ENCODE data around the gene KCNMB4. TPM values are rescaled to one million over a fixed set of nuclear protein-coding genes. Genes with fewer than 3 reads are reported as not detected.

The KCNMB4 gene
- total and polyA plus RNA-seq, 9 donors = 8.2 to 30.3 (median 13.6) TPM

GRCh38 chr12:70427611-70428010, 61.5 kb downstream of the KCNMB4 start:
- no peaks in the 10 kb centered on the region for H3K9me3 ChIP-seq (replicated peaks; ENCODE audit: control insufficient read depth, low read depth, low read length)
- H3K4me3 ChIP-seq (ENCODE audit: low read length) = no peak overlapping the region
- H3K36me3 ChIP-seq (ENCODE audit: control insufficient read depth, insufficient read depth, low read length) = no peaks in the 10 kb centered on the region
- no CpG with 5 or more reads among the region's 3 CpGs for WGBS (ENCODE audit: insufficient coverage)
- H3K4me1 ChIP-seq (ENCODE audit: control insufficient read depth, insufficient read depth, low read length) = no peaks in the 10 kb centered on the region
- DNase-seq = peak; percentile 10
- no peak overlapping the region for H3K27ac ChIP-seq (ENCODE audit: low read length)
- no peaks in the 10 kb centered on the region for H3K27me3 ChIP-seq (ENCODE audit: control insufficient read depth, insufficient read depth, low read length)

DNA sequence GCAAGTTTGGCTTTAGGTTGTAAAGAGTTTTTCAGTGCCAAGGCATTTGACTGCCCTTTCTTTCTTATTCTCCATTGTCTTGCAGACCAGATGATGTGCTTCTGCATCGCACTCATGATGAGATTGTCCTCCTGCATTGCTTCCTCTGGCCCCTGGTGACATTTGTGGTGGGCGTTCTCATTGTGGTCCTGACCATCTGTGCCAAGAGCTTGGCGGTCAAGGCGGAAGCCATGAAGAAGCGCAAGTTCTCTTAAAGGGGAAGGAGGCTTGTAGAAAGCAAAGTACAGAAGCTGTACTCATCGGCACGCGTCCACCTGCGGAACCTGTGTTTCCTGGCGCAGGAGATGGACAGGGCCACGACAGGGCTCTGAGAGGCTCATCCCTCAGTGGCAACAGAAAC, 64.3 kb downstream of the KCNMB4 start:
- H3K36me3 ChIP-seq (ENCODE audit: control insufficient read depth, insufficient read depth, low read length) = no peaks in the 10 kb centered on the region
- DNase-seq = no peak
- no peak overlapping the region for H3K27ac ChIP-seq (ENCODE audit: low read length)
- peaks cover 3% of the 10 kb centered on the region for H3K9me3 ChIP-seq (replicated peaks; ENCODE audit: control insufficient read depth, low read depth, low read length)
- WGBS (ENCODE audit: insufficient coverage) = 89% methylated on average over 11 of the region's 11 CpGs
- H3K4me1 ChIP-seq (ENCODE audit: control insufficient read depth, insufficient read depth, low read length) = no peaks in the 10 kb centered on the region
- no peak overlapping the region for H3K4me3 ChIP-seq (ENCODE audit: low read length)
- H3K27me3 ChIP-seq (ENCODE audit: control insufficient read depth, insufficient read depth, low read length) = no peaks in the 10 kb centered on the region

- no peaks in the 10 kb centered on the region for H3K36me3 ChIP-seq (ENCODE audit: control insufficient read depth, insufficient read depth, low read length)
- no peaks in the 10 kb centered on the region for H3K4me1 ChIP-seq (ENCODE audit: control insufficient read depth, insufficient read depth, low read length)
- H3K27me3 ChIP-seq (ENCODE audit: control insufficient read depth, insufficient read depth, low read length) = no peaks in the 10 kb centered on the region
- peaks cover 4% of the 10 kb centered on the region for H3K9me3 ChIP-seq (replicated peaks; ENCODE audit: control insufficient read depth, low read depth, low read length)
- DNase-seq = no peak
- no peak overlapping the region for H3K4me3 ChIP-seq (ENCODE audit: low read length)
- H3K27ac ChIP-seq (ENCODE audit: low read length) = no peak overlapping the region
Observed at GRCh38 chr12:70436836-70437235, 70.7 kb downstream of the KCNMB4 start.

GRCh38 chr12:70443062-70443673, 77.1 kb downstream of the KCNMB4 start:
- Histone ChIP-seq H3K4me3 (ENCODE audit: low read length) (no peak overlapping the region), H3K27me3 (ENCODE audit: control insufficient read depth, insufficient read depth, low read length) (no peaks in the 10 kb centered on the region), H3K27ac (ENCODE audit: low read length) (no peak overlapping the region), H3K4me1 (ENCODE audit: control insufficient read depth, insufficient read depth, low read length) (no peaks in the 10 kb centered on the region), H3K36me3 (ENCODE audit: control insufficient read depth, insufficient read depth, low read length) (no peaks in the 10 kb centered on the region), H3K9me3 (replicated peaks; ENCODE audit: control insufficient read depth, low read depth, low read length) (no peaks in the 10 kb centered on the region)
- WGBS (ENCODE audit: insufficient coverage) = 0% methylated on average over 1 of the region's 1 CpG
- DNase-seq = peak; percentile 66

GRCh38 chr12:70444903-70445302, 78.8 kb downstream of the KCNMB4 start:
- DNase-seq = no peak
- Histone ChIP-seq H3K27me3 (ENCODE audit: control insufficient read depth, insufficient read depth, low read length) (no peaks in the 10 kb centered on the region), H3K27ac (ENCODE audit: low read length) (no peak overlapping the region), H3K4me1 (ENCODE audit: control insufficient read depth, insufficient read depth, low read length) (no peaks in the 10 kb centered on the region), H3K36me3 (ENCODE audit: control insufficient read depth, insufficient read depth, low read length) (no peaks in the 10 kb centered on the region), H3K4me3 (ENCODE audit: low read length) (no peak overlapping the region), H3K9me3 (replicated peaks; ENCODE audit: control insufficient read depth, low read depth, low read length) (peaks cover 6% of the 10 kb centered on the region)
- 60% methylated on average over 1 of the region's 4 CpGs for WGBS (ENCODE audit: insufficient coverage)

DNA sequence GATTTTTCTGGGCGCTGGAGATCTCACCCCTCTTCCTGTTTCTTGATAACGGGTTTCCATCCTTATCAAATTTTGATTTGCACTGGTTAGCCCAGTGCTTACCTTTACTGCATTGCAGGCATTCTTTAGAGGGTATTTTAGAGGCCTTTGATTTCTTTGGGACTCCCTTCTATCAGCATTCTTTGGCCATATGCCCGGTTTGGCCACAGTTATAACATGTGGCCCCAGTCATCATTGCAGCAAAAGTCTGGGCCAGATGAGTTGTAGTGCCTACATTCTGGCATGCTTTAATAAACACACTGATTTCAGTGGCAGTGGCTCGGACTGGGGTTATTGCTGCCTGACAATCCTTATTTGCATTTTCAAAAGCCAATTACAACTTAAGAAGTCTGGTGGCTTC, 82.3 kb downstream of the KCNMB4 start:
- WGBS (ENCODE audit: insufficient coverage) = 100% methylated on average over 1 of the region's 4 CpGs
- no peak for DNase-seq
- peaks cover 11% of the 10 kb centered on the region for H3K9me3 ChIP-seq (replicated peaks; ENCODE audit: control insufficient read depth, low read depth, low read length)

GRCh38 chr12:70449074-70449752, 83.1 kb downstream of the KCNMB4 start:
- no peaks in the 10 kb centered on the region for H3K27me3 ChIP-seq (ENCODE audit: control insufficient read depth, insufficient read depth, low read length)
- no peaks in the 10 kb centered on the region for H3K4me1 ChIP-seq (ENCODE audit: control insufficient read depth, insufficient read depth, low read length)
- no peak for DNase-seq
- no peaks in the 10 kb centered on the region for H3K36me3 ChIP-seq (ENCODE audit: control insufficient read depth, insufficient read depth, low read length)
- no peak overlapping the region for H3K4me3 ChIP-seq (ENCODE audit: low read length)
- H3K27ac ChIP-seq (ENCODE audit: low read length) = no peak overlapping the region
- peaks cover 11% of the 10 kb centered on the region for H3K9me3 ChIP-seq (replicated peaks; ENCODE audit: control insufficient read depth, low read depth, low read length)
- WGBS (ENCODE audit: insufficient coverage) = 64% methylated on average over 7 of the region's 13 CpGs

More for the DNA sequence above, 82.3 kb downstream of the KCNMB4 start:
- Histone ChIP-seq H3K27ac (ENCODE audit: low read length) (no peak overlapping the region), H3K4me1 (ENCODE audit: control insufficient read depth, insufficient read depth, low read length) (no peaks in the 10 kb centered on the region), H3K4me3 (ENCODE audit: low read length) (no peak overlapping the region), H3K36me3 (ENCODE audit: control insufficient read depth, insufficient read depth, low read length) (no peaks in the 10 kb centered on the region), H3K27me3 (ENCODE audit: control insufficient read depth, insufficient read depth, low read length) (no peaks in the 10 kb centered on the region)

DNA sequence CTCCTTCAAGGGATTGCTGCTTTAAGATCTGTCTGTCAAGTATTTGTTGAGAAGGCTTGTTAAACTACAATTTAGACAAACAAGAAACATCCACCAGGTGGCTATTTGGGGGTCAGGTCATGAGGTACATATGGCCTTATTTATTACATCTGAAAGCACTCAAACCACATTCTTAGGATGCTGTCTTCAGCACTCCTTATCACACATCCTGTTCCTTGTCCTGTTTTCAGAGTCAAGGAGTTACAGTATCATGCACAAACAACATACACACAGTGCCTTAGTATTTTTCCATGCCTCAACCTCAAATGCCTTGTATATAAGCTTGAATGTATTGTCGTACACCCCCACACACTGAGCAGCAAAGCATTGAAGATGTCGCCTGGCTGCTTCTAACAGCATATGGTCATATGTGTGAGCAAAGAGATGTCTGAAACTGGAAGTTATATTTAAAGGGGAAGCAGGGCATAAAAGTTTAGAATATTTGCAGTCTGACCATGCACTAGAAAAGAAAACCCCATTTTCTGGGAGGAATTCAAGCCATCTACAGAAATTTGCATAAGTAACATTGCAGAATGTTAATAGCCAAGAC, 83.8 kb downstream of the KCNMB4 start:
- no peak overlapping the region for H3K27ac ChIP-seq (ENCODE audit: low read length)
- no CpG with 5 or more reads among the region's 2 CpGs for whole genome bisulfite sequencing (ENCODE audit: insufficient coverage)
- H3K27me3 ChIP-seq (ENCODE audit: control insufficient read depth, insufficient read depth, low read length) = no peaks in the 10 kb centered on the region
- H3K9me3 ChIP-seq (replicated peaks; ENCODE audit: control insufficient read depth, low read depth, low read length) = peaks cover 11% of the 10 kb centered on the region
- H3K4me3 ChIP-seq (ENCODE audit: low read length) = no peak overlapping the region
- no peaks in the 10 kb centered on the region for H3K36me3 ChIP-seq (ENCODE audit: control insufficient read depth, insufficient read depth, low read length)
- no peaks in the 10 kb centered on the region for H3K4me1 ChIP-seq (ENCODE audit: control insufficient read depth, insufficient read depth, low read length)
- no peak for DNase-seq

DNA sequence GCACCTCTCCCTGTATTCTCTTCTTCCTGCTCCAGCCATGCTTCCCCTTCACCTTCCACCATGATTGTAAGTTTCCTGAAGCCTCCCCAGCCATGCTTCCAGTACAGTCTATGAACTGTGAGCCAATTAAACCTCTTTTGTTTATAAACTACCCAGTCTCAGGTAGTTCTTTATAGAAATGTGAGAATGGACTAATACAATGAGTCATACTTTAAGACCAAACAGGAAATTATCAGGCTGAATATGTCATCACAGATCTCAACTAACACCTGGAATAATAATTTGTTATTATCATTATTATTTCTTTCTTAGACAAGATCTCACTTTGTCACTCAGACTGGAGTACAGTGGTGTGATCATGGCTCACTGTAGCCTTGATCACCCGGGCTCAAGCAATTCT, 85.4 kb downstream of the KCNMB4 start:
- H3K36me3 ChIP-seq (ENCODE audit: control insufficient read depth, insufficient read depth, low read length) = no peaks in the 10 kb centered on the region
- peaks cover 11% of the 10 kb centered on the region for H3K9me3 ChIP-seq (replicated peaks; ENCODE audit: control insufficient read depth, low read depth, low read length)
- no peak for DNase-seq
- no peaks in the 10 kb centered on the region for H3K27me3 ChIP-seq (ENCODE audit: control insufficient read depth, insufficient read depth, low read length)
- no peak overlapping the region for H3K27ac ChIP-seq (ENCODE audit: low read length)
- H3K4me1 ChIP-seq (ENCODE audit: control insufficient read depth, insufficient read depth, low read length) = no peaks in the 10 kb centered on the region
- no CpG with 5 or more reads among the region's 1 CpG for WGBS (ENCODE audit: insufficient coverage)
- no peak overlapping the region for H3K4me3 ChIP-seq (ENCODE audit: low read length)

GRCh38 chr12:70456953-70457352, 90.9 kb downstream of the KCNMB4 start:
- no peak overlapping the region for H3K4me3 ChIP-seq (ENCODE audit: low read length)
- H3K4me1 ChIP-seq (ENCODE audit: control insufficient read depth, insufficient read depth, low read length) = no peaks in the 10 kb centered on the region
- H3K27me3 ChIP-seq (ENCODE audit: control insufficient read depth, insufficient read depth, low read length) = no peaks in the 10 kb centered on the region
- H3K27ac ChIP-seq (ENCODE audit: low read length) = no peak overlapping the region
- no peaks in the 10 kb centered on the region for H3K9me3 ChIP-seq (replicated peaks; ENCODE audit: control insufficient read depth, low read depth, low read length)
- H3K36me3 ChIP-seq (ENCODE audit: control insufficient read depth, insufficient read depth, low read length) = no peaks in the 10 kb centered on the region
- no peak for DNase-seq

Data from muscle of leg (tissue), 11 donors.